GM21723 (cell line): ENCODE measurements around the gene KIAA1671.
"Not testable (repeated sequence)": the region's sequence is repeated elsewhere in the genome, so short reads cannot be mapped to it uniquely, and the experiment has no call there.

Source experiments
- ATAC-seq: cut with Tn5 transposase; IDR thresholded peaks from one replicate; pipeline ENCODE4 v1.9.1; 2021; ENCODE audit warnings: mild to moderate bottlenecking, moderate library complexity; ENCODE audit not compliant: unreplicated experiment

The KIAA1671 gene

GRCh38 chr22:24951942-24952836 is at the start of gene KIAA1671:
KIAA1671 (plus strand) TSS chr22:24952716; CDS start chr22:25028000, 75,284 bp downstream.
- peak; percentile 67 for ATAC-seq

GRCh38 chr22:24905909-24906308 is 46.6 kb upstream of the KIAA1671 start:
- ATAC-seq, result no peak

GRCh38 chr22:24907101-24907500 is 45.4 kb upstream of the KIAA1671 start:
- not testable (repeated sequence) for ATAC-seq

GRCh38 chr22:24920029-24920428 is 32.5 kb upstream of the KIAA1671 start:
- no peak for ATAC-seq

GRCh38 chr22:24925586-24926427 is 26.7 kb upstream of the KIAA1671 start:
- no peak for ATAC-seq

GRCh38 chr22:24926428-24926725 is 26.1 kb upstream of the KIAA1671 start:
- ATAC-seq, result no peak

GRCh38 chr22:24926849-24927579 is 25.5 kb upstream of the KIAA1671 start:
- ATAC-seq, result no peak

- no peak for ATAC-seq
These were observed 24.2 kb upstream of the KIAA1671 start for GRCh38 chr22:24928322-24928721.

GRCh38 chr22:24930678-24931077 is 21.8 kb upstream of the KIAA1671 start:
- ATAC-seq, result no peak

- ATAC-seq, result no peak
These were observed 16.6 kb upstream of the KIAA1671 start for GRCh38 chr22:24935771-24936483.

- no peak for ATAC-seq
These were observed 15.4 kb upstream of the KIAA1671 start for GRCh38 chr22:24937114-24937513.

GRCh38 chr22:24938741-24939341 is 13.7 kb upstream of the KIAA1671 start:
- no peak for ATAC-seq

GRCh38 chr22:24942301-24942700 is 10.2 kb upstream of the KIAA1671 start:
- no peak for ATAC-seq

GRCh38 chr22:24944217-24944937 is 8.1 kb upstream of the KIAA1671 start:
- no peak for ATAC-seq

- ATAC-seq, result no peak
These were observed 7.1 kb upstream of the KIAA1671 start for GRCh38 chr22:24945430-24945829.

- ATAC-seq, result no peak
These were observed 5.1 kb upstream of the KIAA1671 start for GRCh38 chr22:24947383-24947782.

GRCh38 chr22:24947881-24948280 is 4.6 kb upstream of the KIAA1671 start:
- ATAC-seq, result no peak

- no peak for ATAC-seq
These were observed 3.9 kb upstream of the KIAA1671 start for GRCh38 chr22:24948356-24949202.
